SK-N-SH treated with all-trans-retinoic acid at 6 μM for 48 hours (cell line): ENCODE measurements around the gene ACR.

Experiments
- ATAC-seq: fragments of 200-7000 bp; cut with Tn5 transposase; 3 replicates; pipeline ENCODE4 v1.9.1; 2020; ENCODE audit warnings: mild to moderate bottlenecking, moderate library complexity
- ARNTL ChIP-seq: fragments of 450-650 bp; formaldehyde crosslinking; IDR thresholded peaks from 2 replicates; pipeline ENCODE4 v1.5.0; 2020; ENCODE audit warnings: low read depth, mild to moderate bottlenecking, moderate library complexity, borderline replicate concordance
- CREB5 ChIP-seq: fragments of 250-450 bp; sonication (Bioruptor Pico); IDR thresholded peaks from 2 replicates; pipeline ENCODE4 v1.5.1; 2020; ENCODE audit warnings: low read depth, mild to moderate bottlenecking, moderate library complexity
- CSDC2 ChIP-seq: fragments of 250-450 bp; sonication (Bioruptor Pico); IDR thresholded peaks from 2 replicates; pipeline ENCODE4 v1.5.0; 2020; ENCODE audit warnings: mild to moderate bottlenecking, moderate library complexity
- CSRNP3 ChIP-seq: fragments of 250-450 bp; sonication (Bioruptor Pico); IDR thresholded peaks from 2 replicates; pipeline ENCODE4 v1.5.1; 2021; ENCODE audit warnings: mild to moderate bottlenecking, moderate library complexity
- ESRRG ChIP-seq: fragments of 250-450 bp; sonication (Bioruptor Pico); IDR thresholded peaks from 2 replicates; pipeline ENCODE4 v1.6.1; 2021; ENCODE audit warnings: mild to moderate bottlenecking
- ISL1 ChIP-seq: fragments of 250-450 bp; sonication (Bioruptor Pico); IDR thresholded peaks from 2 replicates; pipeline ENCODE4 v2.1.2; 2022; ENCODE audit warnings: mild to moderate bottlenecking, moderate library complexity
- PATZ1 ChIP-seq: fragments of 250-450 bp; sonication (Bioruptor Pico); IDR thresholded peaks from 2 replicates; pipeline ENCODE4 v1.8.0; 2020; ENCODE audit warnings: mild to moderate bottlenecking, moderate library complexity, borderline replicate concordance
- POU6F1 ChIP-seq: fragments of 250-450 bp; sonication (Bioruptor Pico); IDR thresholded peaks from 2 replicates; pipeline ENCODE4 v1.8.0; 2021; ENCODE audit warnings: low read depth, mild to moderate bottlenecking, moderate library complexity, borderline replicate concordance
- PPARA ChIP-seq: fragments of 250-450 bp; sonication (Bioruptor Pico); IDR thresholded peaks from 2 replicates; pipeline ENCODE4 v1.5.0; 2020; ENCODE audit warnings: mild to moderate bottlenecking, borderline replicate concordance
- RARB ChIP-seq: fragments of 250-450 bp; sonication (Bioruptor Pico); IDR thresholded peaks from 2 replicates; pipeline ENCODE4 v1.8.0; 2021; ENCODE audit warnings: mild to moderate bottlenecking, moderate library complexity
- SNAI2 ChIP-seq: fragments of 250-450 bp; sonication (Bioruptor Pico); IDR thresholded peaks from 2 replicates; pipeline ENCODE4 v1.5.0; 2020; ENCODE audit warnings: mild to moderate bottlenecking, moderate library complexity
- ZC3H10 ChIP-seq: fragments of 250-450 bp; sonication (Bioruptor Pico); IDR thresholded peaks from 2 replicates; pipeline ENCODE4 v1.5.1; 2021; ENCODE audit warnings: mild to moderate bottlenecking, moderate library complexity
- ZFP3 ChIP-seq: fragments of 250-450 bp; sonication (Bioruptor Pico); IDR thresholded peaks from 2 replicates; pipeline ENCODE4 v1.5.0; 2020; ENCODE audit warnings: mild to moderate bottlenecking, moderate library complexity
- ZFP30 ChIP-seq: fragments of 450-650 bp; formaldehyde crosslinking; IDR thresholded peaks from 2 replicates; pipeline ENCODE4 v1.5.0; 2022; ENCODE audit warnings: mild to moderate bottlenecking, moderate library complexity
- ZNF70 ChIP-seq: fragments of 450-650 bp; formaldehyde crosslinking; IDR thresholded peaks from 2 replicates; pipeline ENCODE4 v1.5.0; 2020; ENCODE audit warnings: mild to moderate bottlenecking, moderate library complexity
- ZNF8 ChIP-seq: fragments of 450-650 bp; formaldehyde crosslinking; IDR thresholded peaks from 2 replicates; pipeline ENCODE4 v1.5.0; 2020; ENCODE audit warnings: mild to moderate bottlenecking, moderate library complexity
- TF ChIP-seq, protein P1 (sequence below): fragments of 250-450 bp; sonication (Bioruptor Pico); IDR thresholded peaks from 2 replicates; pipeline ENCODE4 v1.5.0; 2020; ENCODE audit warnings: mild to moderate bottlenecking, moderate library complexity

Gene ACR

DNA sequence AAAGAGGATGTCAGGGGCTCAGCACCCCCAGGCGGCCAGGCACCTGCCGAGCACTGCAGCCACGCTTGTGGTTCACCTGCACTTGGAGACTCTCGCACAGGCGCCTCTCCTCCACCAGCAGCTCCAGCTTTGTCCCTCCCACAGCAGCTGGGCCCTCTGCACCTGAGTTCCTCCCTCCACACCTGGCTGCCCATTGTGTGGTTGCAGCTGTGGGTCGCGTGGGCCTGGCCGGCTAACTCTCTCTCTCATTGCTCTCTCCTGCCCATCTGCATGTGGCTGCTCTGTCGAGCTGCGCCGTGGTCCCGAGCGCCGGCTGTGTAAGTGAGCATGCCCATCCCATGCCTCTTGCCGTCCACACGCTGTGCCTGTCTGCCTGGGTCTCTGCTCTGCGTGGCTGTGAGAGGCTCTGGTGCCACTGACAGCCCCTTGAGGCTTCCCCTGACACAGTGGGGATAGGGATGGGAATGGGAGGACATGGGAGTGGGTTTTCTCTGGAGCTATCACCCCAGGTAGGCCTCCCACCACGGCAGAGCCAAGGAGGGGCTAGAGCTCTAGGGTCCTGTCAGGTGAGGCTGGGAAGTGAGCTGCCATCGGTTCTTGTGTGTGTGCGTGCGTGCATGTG, 8.5 kb upstream of the ACR start:
- no peak for ATAC-seq
- TF ChIP-seq ISL1 (CRISPR knock-in tag) = no peak
- no peak for TF ChIP-seq ZNF70 (CRISPR knock-in tag)
- no peak for TF ChIP-seq ZNF8 (CRISPR knock-in tag)

- no peak for ATAC-seq
- TF ChIP-seq CSDC2 (CRISPR knock-in tag) (no peak), POU6F1 (CRISPR knock-in tag) (no peak), ARNTL (CRISPR knock-in tag) (no peak), CSRNP3 (no peak), ZNF8 (CRISPR knock-in tag) (no peak), PATZ1 (CRISPR knock-in tag) (no peak), ESRRG (CRISPR knock-in tag) (no peak), ZFP30 (CRISPR knock-in tag) (no peak), ZFP3 (CRISPR knock-in tag) (no peak), SNAI2 (CRISPR knock-in tag) (no peak)
Measured at GRCh38 chr22:50730013-50730891, 7.8 kb upstream of the ACR start.

DNA sequence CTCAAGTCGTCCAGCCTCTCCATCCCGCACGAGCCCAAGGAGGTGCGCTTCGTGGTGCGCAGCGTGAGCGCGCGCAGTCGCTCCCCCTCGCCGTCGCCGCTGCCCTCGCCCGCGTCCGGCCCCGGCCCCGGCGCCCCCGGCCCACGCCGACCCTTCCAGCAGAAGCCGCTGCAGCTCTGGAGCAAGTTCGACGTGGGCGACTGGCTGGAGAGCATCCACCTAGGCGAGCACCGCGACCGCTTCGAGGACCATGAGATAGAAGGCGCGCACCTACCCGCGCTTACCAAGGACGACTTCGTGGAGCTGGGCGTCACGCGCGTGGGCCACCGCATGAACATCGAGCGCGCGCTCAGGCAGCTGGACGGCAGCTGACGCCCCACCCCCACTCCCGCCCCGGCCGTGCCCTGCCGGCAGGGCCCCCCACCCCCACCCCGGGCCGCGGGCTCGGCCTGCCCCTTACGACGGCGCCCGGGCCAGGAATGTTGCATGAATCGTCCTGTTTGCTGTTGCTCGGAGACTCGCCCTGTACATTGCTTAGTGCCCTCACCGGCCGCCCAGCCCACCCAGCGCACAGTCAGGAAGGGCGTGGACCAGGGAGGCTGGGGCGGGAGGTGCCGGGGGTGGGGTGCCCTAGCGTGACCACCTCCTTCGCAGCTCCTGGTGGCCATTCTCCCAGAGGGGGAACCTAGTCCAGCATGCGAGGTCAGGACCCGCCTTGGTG, 6.9 kb upstream of the ACR start:
- ATAC-seq = no peak
- no peak for TF ChIP-seq CSDC2 (CRISPR knock-in tag)
- no peak for TF ChIP-seq CREB5 (CRISPR knock-in tag)
- no peak for TF ChIP-seq ARNTL (CRISPR knock-in tag)
- TF ChIP-seq ZNF70 (CRISPR knock-in tag) = no peak
- TF ChIP-seq, protein P1, sequence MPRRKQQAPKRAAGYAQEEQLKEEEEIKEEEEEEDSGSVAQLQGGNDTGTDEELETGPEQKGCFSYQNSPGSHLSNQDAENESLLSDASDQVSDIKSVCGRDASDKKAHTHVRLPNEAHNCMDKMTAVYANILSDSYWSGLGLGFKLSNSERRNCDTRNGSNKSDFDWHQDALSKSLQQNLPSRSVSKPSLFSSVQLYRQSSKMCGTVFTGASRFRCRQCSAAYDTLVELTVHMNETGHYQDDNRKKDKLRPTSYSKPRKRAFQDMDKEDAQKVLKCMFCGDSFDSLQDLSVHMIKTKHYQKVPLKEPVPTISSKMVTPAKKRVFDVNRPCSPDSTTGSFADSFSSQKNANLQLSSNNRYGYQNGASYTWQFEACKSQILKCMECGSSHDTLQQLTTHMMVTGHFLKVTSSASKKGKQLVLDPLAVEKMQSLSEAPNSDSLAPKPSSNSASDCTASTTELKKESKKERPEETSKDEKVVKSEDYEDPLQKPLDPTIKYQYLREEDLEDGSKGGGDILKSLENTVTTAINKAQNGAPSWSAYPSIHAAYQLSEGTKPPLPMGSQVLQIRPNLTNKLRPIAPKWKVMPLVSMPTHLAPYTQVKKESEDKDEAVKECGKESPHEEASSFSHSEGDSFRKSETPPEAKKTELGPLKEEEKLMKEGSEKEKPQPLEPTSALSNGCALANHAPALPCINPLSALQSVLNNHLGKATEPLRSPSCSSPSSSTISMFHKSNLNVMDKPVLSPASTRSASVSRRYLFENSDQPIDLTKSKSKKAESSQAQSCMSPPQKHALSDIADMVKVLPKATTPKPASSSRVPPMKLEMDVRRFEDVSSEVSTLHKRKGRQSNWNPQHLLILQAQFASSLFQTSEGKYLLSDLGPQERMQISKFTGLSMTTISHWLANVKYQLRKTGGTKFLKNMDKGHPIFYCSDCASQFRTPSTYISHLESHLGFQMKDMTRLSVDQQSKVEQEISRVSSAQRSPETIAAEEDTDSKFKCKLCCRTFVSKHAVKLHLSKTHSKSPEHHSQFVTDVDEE = no peak
- no peak for TF ChIP-seq ZFP3 (CRISPR knock-in tag)
- TF ChIP-seq PPARA = no peak
- no peak for TF ChIP-seq RARB (CRISPR knock-in tag)
- TF ChIP-seq ZC3H10 (CRISPR knock-in tag) = no peak
- TF ChIP-seq SNAI2 (CRISPR knock-in tag) = no peak
